GM12878 (cell line): ENCODE results near the gene PCP4L1. TPM values are rescaled to one million over a fixed set of nuclear protein-coding genes. Genes with fewer than 3 reads are reported as not detected.

Experiments
- ATAC-seq: fragments of 200-7000 bp; cut with Tn5 transposase; 3 replicates; pipeline ENCODE4 v1.9.1; 2020; ENCODE audit warnings: mild to moderate bottlenecking, moderate library complexity
- BruUV-seq: library from RNA; stranded (reverse); fragments of 400-500 nt; replicated peaks from 2 replicates; lab custom pipeline; 2021; lab: Mats Ljungman, UMichigan
- CTCF ChIA-PET: fragments of 300-600 bp; sonication (Branson Sonifier 250); formaldehyde crosslinking; extraction: SDS; loops from one replicate; lab custom pipeline; 2021; ENCODE audit warnings: inconsistent platforms; lab: Yijun Ruan, JAX
- POLR2A ChIA-PET: fragments of 350-600 bp; formaldehyde crosslinking; extraction: SDS; loops from one replicate; lab custom pipeline; 2021; ENCODE audit warnings: inconsistent platforms; lab: Charles Lee
- RAD21 ChIA-PET: fragments of 300-600 bp; sonication (Branson Sonifier 250); formaldehyde crosslinking; loops from one replicate; lab custom pipeline; 2023; ENCODE audit warnings: antibody characterized with exemption; ENCODE audit not compliant: unreplicated experiment; lab: Charles Lee
- SMC1A ChIA-PET: fragments of 300-600 bp; sonication (Branson Sonifier 250); formaldehyde crosslinking; loops from one replicate; lab custom pipeline; 2023; ENCODE audit not compliant: unreplicated experiment, uncharacterized antibody; lab: Charles Lee
- DNase-seq: peaks from one replicate; pipeline ENCODE4 v3.0.0-alpha.2; 2011; ENCODE audit warnings: low read depth, low spot score
- FAIRE-seq: peaks from 3 replicates; lab custom pipeline; 2011; peaks lifted over from hg19 to GRCh38; lab: Jason Lieb, UNC
- H2AFZ ChIP-seq: 2 replicates; pipeline ENCODE4 v1.6.0; 2011; ENCODE audit warnings: low read depth, low read length, control low read depth; ENCODE audit not compliant: control insufficient read depth
- H3K27ac ChIP-seq: 2 replicates; pipeline ENCODE4 v1.5.1; 2011; ENCODE audit warnings: control low read depth; ENCODE audit not compliant: control insufficient read depth, insufficient read depth
- H3K27me3 ChIP-seq, 2 experiments: replicated peaks in 1 of 2; 2 replicates each; pipeline versions ENCODE4 v1.6.0 to v1.6.1; 2011; ENCODE audit warnings: low read length in 1 of 2; ENCODE audit not compliant: control insufficient read depth in 2 of 2, insufficient read depth in 2 of 2
- H3K36me3 ChIP-seq, 2 experiments: 2 replicates each; pipeline ENCODE4 v1.5.1; 2011; ENCODE audit warnings: low read length in 1 of 2; ENCODE audit not compliant: control insufficient read depth in 2 of 2, insufficient read depth in 2 of 2
- H3K4me1 ChIP-seq: 2 replicates; pipeline ENCODE4 v1.6.1; 2011; ENCODE audit warnings: mild to moderate bottlenecking, low read length, moderate library complexity, mixed read lengths; ENCODE audit not compliant: control insufficient read depth, insufficient read depth
- H3K4me2 ChIP-seq: 2 replicates; pipeline ENCODE4 v1.6.0; 2011; ENCODE audit warnings: control low read depth; ENCODE audit not compliant: control insufficient read depth, insufficient read depth
- H3K4me3 ChIP-seq: fragments of 200-600 bp; sonication (generic); 2 replicates; pipeline ENCODE4 v1.5.1; 2016
- H3K79me2 ChIP-seq: 2 replicates; pipeline ENCODE4 v1.6.0; 2011; ENCODE audit warnings: low read length; ENCODE audit not compliant: control insufficient read depth, insufficient read depth
- H3K9ac ChIP-seq: 2 replicates; pipeline ENCODE4 v1.8.0; 2011; ENCODE audit warnings: low read length, control low read depth, mixed read lengths; ENCODE audit not compliant: control insufficient read depth, insufficient read depth
- H3K9me3 ChIP-seq: replicated peaks from 3 replicates; pipeline ENCODE4 v1.5.1; 2011; ENCODE audit warnings: mild to moderate bottlenecking, low read length; ENCODE audit not compliant: control insufficient read depth, insufficient read depth
- H4K20me1 ChIP-seq: 2 replicates; pipeline ENCODE4 v1.6.0; 2011; ENCODE audit not compliant: control insufficient read depth, insufficient read depth
- CEBPB ChIP-seq, 2 experiments: fragments of 150-350 bp in 1 of 2; IDR thresholded peaks; 2 replicates each; pipeline ENCODE4 v1.6.1; 2012 to 2014; ENCODE audit warnings: low read depth in 2 of 2, low read length in 2 of 2, borderline replicate concordance in 1 of 2, inconsistent platforms in 1 of 2
- GATAD2B ChIP-seq: fragments of 450-650 bp; conservative IDR thresholded peaks from 2 replicates; pipeline ENCODE4 v1.6.1; 2017; ENCODE audit warnings: low read depth, mild to moderate bottlenecking, moderate library complexity
- JUNB ChIP-seq: IDR thresholded peaks from 2 replicates; pipeline ENCODE4 v1.6.1; 2016; ENCODE audit warnings: antibody characterized with exemption, mild to moderate bottlenecking
- MTA3 ChIP-seq: IDR thresholded peaks from 2 replicates; pipeline ENCODE4 v1.6.1; 2012; ENCODE audit warnings: low read length, inconsistent platforms, borderline replicate concordance
- MXI1 ChIP-seq: fragments of 150-350 bp; IDR thresholded peaks from 2 replicates; pipeline ENCODE4 v1.6.1; 2011; ENCODE audit warnings: low read depth, mild to moderate bottlenecking, inconsistent platforms, low read length, improper control_type of control experiment
- POLR2AphosphoS2 ChIP-seq: IDR thresholded peaks from 2 replicates; pipeline ENCODE4 v1.6.1; 2011; ENCODE audit warnings: low read depth, mild to moderate bottlenecking, low read length, improper control_type of control experiment, moderate library complexity
- POLR2AphosphoS5 ChIP-seq: IDR thresholded peaks from 2 replicates; pipeline ENCODE4 v1.6.1; 2011; ENCODE audit warnings: mild to moderate bottlenecking, low read length, inconsistent platforms
- SIN3A ChIP-seq: IDR thresholded peaks from 2 replicates; pipeline ENCODE4 v1.6.1; 2012; ENCODE audit warnings: low read depth, low read length, improper control_type of control experiment
- SMAD1 ChIP-seq: fragments of 450-650 bp; IDR thresholded peaks from 2 replicates; pipeline ENCODE4 v1.6.1; 2018; ENCODE audit warnings: mild to moderate bottlenecking, low read depth; ENCODE audit not compliant: partially characterized antibody
- SMARCA5 ChIP-seq: fragments of 450-650 bp; IDR thresholded peaks from 2 replicates; pipeline ENCODE4 v1.6.1; 2017; ENCODE audit warnings: mild to moderate bottlenecking
- ZNF207 ChIP-seq: fragments of 450-650 bp; IDR thresholded peaks from 2 replicates; pipeline ENCODE4 v1.6.1; 2014; ENCODE audit warnings: antibody characterized with exemption, mild to moderate bottlenecking, borderline replicate concordance
- WGBS: methylation state at CpG from one replicate; pipeline ENCODE4 v1.1.6; 2016; ENCODE audit warnings: low lambda C conversion rate; ENCODE audit not compliant: insufficient replicate concordance, insufficient coverage; ENCODE audit errors: missing lambda C conversion rate; 5-methylcytosine and 5-hydroxymethylcytosine counted together
- in situ Hi-C: fragments of 300-500 bp; cut with MboI; formaldehyde crosslinking; loops from 9 replicates; pipeline ENCODE4 v1.14.3; 2018; ENCODE audit warnings: mixed read lengths
- intact Hi-C: fragments of 100-400 bp; cut with micrococcal nuclease; formaldehyde crosslinking; loops from one replicate; pipeline ENCODE4 v1.14.2; 2022; ENCODE audit not compliant: unreplicated experiment
- polyA plus RNA-seq, 11 experiments: library from polyadenylated mRNA; depleted of rRNA in 4 of 11; unstranded in 6 of 11; stranded (reverse) in 5 of 11; fragments of >200 nt; fragmentation: Nextera tagmentation in 4 of 11; fragmentation: Illumina TruSeq in 1 of 11; extraction: Ambion mirVana in 4 of 11; extraction: Trizol in 1 of 11; gene quantifications; 1 replicate in 1 of 11; 2 replicates in 10 of 11; pipeline versions ENCODE4 v1.2.1 to v1.2.3, GENCODE V29; 2011 to 2016; ENCODE audit warnings: inconsistent platforms in 2 of 11, missing spikeins in 2 of 11, low read depth in 1 of 11
- total RNA-seq, 4 experiments: library from RNA; depleted of rRNA in 3 of 4; stranded (reverse); fragments of >200 nt in 3 of 4; fragmentation: Illumina TruSeq in 1 of 4; extraction: Trizol in 1 of 4; gene quantifications; 2 replicates each; pipeline versions ENCODE4 v1.2.1 to v1.2.3, GENCODE V29; 2013 to 2021
- TF ChIP-seq, protein P1 (sequence below): fragments of 450-650 bp; IDR thresholded peaks from 2 replicates; pipeline ENCODE4 v1.6.1; 2018; ENCODE audit warnings: borderline replicate concordance, mild to moderate bottlenecking; ENCODE audit not compliant: partially characterized antibody

Gene PCP4L1
- total and polyA plus RNA-seq, 10 of the 15 experiments (the other 5 are each of a cell fraction or from before 2014, with no cell fraction given), result 1.0 to 5.2 (median 2.8) TPM

DNA sequence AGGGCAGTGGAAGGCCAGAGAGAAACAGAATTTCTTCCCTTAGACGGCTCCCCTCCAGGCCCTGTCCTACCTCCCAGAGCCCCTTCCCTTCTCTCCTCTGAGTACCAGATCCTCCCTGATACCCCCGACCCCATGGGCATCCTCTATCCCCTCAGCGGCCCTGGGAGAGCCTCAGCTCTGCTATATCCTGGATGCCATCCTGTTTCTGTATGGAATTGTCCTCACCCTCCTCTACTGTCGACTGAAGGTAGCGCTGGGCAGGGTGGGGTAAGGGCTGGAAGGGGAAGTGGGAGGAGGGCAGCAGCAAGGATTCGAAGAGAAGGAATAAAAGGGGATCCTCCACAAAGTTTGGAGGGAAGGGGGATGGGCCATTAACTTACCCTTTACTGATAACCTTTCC is 40.7 kb upstream of the PCP4L1 start (continued):
- TF ChIP-seq, protein P1, sequence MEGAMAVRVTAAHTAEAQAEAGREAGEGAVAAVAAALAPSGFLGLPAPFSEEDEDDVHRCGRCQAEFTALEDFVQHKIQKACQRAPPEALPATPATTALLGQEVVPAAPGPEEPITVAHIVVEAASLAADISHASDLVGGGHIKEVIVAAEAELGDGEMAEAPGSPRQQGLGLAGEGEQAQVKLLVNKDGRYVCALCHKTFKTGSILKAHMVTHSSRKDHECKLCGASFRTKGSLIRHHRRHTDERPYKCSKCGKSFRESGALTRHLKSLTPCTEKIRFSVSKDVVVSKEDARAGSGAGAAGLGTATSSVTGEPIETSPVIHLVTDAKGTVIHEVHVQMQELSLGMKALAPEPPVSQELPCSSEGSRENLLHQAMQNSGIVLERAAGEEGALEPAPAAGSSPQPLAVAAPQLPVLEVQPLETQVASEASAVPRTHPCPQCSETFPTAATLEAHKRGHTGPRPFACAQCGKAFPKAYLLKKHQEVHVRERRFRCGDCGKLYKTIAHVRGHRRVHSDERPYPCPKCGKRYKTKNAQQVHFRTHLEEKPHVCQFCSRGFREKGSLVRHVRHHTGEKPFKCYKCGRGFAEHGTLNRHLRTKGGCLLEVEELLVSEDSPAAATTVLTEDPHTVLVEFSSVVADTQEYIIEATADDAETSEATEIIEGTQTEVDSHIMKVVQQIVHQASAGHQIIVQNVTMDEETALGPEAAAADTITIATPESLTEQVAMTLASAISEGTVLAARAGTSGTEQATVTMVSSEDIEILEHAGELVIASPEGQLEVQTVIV, result no peak
- TF ChIP-seq MTA3, result no peak
- 0 out of 2 replicates have a peak, but pooled peaks have one; percentile 11 for TF ChIP-seq GATAD2B
- TF ChIP-seq JUNB, result no peak
- no peak for TF ChIP-seq ZNF207
- peak; percentile 30; the same call in 1 of the 2 replicates for TF ChIP-seq SMARCA5
- no peak for TF ChIP-seq SMAD1

DNA sequence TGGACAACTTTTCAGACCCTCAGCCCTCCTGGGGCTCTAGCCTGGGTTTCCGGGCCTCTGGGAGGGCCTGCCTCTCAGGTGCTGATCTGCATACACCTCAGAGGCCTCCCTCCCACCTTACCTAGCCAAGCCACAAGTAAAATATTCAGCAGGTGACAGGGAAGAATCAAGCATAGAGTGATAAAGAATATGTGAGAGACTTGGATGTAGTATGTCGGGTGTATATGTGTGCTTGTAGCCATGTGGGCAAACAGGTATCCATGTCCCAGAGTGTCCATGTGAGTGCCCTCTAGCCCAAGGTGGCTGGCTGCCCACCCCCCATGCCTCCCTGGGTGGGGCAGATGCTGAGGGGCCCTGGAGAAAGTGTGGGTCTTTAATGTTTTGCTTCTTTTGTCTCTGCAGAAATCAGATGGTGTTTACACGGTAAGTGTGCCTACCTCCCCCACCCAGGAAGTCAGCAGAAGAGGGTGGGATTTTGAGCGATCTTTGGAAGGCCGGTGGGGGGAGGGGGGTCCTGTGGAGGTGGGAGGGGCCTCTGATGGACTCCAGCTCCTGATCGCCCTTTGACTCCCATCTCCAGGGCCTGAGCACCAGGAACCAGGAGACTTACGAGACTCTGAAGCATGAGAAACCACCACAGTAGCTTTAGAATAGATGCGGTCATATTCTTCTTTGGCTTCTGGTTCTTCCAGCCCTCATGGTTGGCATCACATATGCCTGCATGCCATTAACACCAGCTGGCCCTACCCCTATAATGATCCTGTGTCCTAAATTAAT is 40.1 kb upstream of the PCP4L1 start:
- no peak overlapping the region for H3K27ac ChIP-seq
- RAD21 ChIA-PET, result interaction anchor here (0.7 to 2.1 kb wide), 6 partner anchors 7 to 164 kb away, joined by 3 to 6 read pairs (median 3); no protein-coding TSS in a partner anchor
- 52% methylated on average over 8 of the region's 8 CpGs for WGBS
- peaks cover 2 to 9% of the 10 kb centered on the region in 2 experiments; a peak in 3 of 4 replicates for H3K36me3 ChIP-seq
- H3K4me3 ChIP-seq, result no peak overlapping the region
- no peaks in the 10 kb centered on the region for H4K20me1 ChIP-seq
- TF ChIP-seq CEBPB (IDR thresholded peaks at IDR 0.05; ENCODE audit: borderline replicate concordance in 1 of 2, low read depth in 2 of 2, low read length in 2 of 2) (no peak), POLR2AphosphoS2 (no peak), POLR2AphosphoS5 (no peak), SIN3A (no peak), MXI1 (no peak)
- TF ChIP-seq, all 136 proteins: peak for 0
- intact Hi-C loops, result no loop called here
- Histone ChIP-seq H3K9me3 (no peaks in the 10 kb centered on the region), H3K4me1 (peaks cover 21% of the 10 kb centered on the region), H3K4me2 (no peak overlapping the region), H3K79me2 (no peaks in the 10 kb centered on the region), H3K9ac (no peak overlapping the region), H2AFZ (no peak overlapping the region), H3K27me3 (no peaks in the 10 kb centered on the region)
- BruUV-seq, result no TSS peak
- FAIRE-seq, result no peak
- in situ Hi-C loops, result no loop called here
- POLR2A ChIA-PET, result interaction anchor here (1.1 to 5.7 kb wide), 2 partner anchors 12 to 15 kb away, joined by 3 to 24 read pairs; partner anchors contain the start of gene NDUFS2
- no peak for ATAC-seq
- SMC1A ChIA-PET, result interaction anchor here (0.8 to 3.6 kb wide), 8 partner anchors 11 to 165 kb away, joined by 3 to 15 read pairs (median 4); no protein-coding TSS in a partner anchor
- CTCF ChIA-PET, result interaction anchor here (1.0 to 17.1 kb wide), 9 partner anchors 8 to 163 kb away, joined by 3 to 385 read pairs (median 16); partner anchors contain the start of genes CFAP126, NDUFS2 and TOMM40L
- DNase-seq, result no peak
